GM12874 (cell line): Measurements from ENCODE around the gene ADAMTSL3.
A peak's percentile ranks its signal among the peaks of the same experiment; 100 is the strongest.

Source experiments
- TF ChIP-seq, protein P1 (sequence below): IDR thresholded peaks from 2 replicates; pipeline ENCODE4 v1.5.1; 2011; ENCODE audit warnings: low read depth, mild to moderate bottlenecking, control low read depth, low read length, moderate library complexity; ENCODE audit not compliant: insufficient read depth

The ADAMTSL3 gene

DNA sequence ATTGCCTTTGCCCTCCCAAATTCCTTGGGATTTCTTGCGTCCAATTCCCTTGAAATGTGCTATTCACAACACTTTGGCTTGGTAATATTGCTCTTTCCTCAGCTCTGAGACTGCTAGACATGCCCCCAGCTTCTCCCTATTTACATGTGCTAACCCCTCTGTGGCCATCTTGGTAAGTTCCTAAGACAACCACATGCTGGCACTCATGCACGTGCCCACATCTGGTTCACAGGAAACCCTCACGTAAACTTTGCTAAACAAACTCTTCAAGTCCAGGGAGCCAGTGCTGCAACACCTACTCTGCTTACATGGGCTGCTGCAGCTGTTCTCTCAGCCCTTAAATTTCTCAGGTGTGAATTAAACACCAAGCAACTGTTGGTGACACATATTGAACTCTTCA lies 121.8 kb downstream of the ADAMTSL3 start:
- TF ChIP-seq, protein P1, sequence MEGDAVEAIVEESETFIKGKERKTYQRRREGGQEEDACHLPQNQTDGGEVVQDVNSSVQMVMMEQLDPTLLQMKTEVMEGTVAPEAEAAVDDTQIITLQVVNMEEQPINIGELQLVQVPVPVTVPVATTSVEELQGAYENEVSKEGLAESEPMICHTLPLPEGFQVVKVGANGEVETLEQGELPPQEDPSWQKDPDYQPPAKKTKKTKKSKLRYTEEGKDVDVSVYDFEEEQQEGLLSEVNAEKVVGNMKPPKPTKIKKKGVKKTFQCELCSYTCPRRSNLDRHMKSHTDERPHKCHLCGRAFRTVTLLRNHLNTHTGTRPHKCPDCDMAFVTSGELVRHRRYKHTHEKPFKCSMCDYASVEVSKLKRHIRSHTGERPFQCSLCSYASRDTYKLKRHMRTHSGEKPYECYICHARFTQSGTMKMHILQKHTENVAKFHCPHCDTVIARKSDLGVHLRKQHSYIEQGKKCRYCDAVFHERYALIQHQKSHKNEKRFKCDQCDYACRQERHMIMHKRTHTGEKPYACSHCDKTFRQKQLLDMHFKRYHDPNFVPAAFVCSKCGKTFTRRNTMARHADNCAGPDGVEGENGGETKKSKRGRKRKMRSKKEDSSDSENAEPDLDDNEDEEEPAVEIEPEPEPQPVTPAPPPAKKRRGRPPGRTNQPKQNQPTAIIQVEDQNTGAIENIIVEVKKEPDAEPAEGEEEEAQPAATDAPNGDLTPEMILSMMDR = 0 out of 2 replicates have a peak, but pooled peaks have one; percentile 9

DNA sequence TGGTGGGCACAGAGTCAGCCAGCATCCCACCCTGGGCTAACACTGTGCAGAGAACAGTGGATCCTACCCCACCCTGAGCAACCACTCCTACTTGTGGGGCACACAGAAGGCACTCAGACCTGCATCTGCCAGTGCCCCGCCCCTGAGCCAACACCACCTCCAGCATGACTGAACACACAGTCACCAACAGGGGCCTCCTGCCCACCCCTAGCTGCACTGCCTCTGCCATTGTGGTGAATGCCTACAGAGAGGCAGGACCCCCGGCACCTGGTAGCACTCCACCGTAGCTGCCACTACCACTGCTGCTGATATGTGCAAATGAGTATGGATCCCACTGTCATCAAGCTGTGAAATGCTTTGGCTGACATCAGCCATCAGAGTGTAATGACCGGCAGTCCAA lies 123.1 kb downstream of the ADAMTSL3 start:
- TF ChIP-seq, protein P1 = no peak

DNA sequence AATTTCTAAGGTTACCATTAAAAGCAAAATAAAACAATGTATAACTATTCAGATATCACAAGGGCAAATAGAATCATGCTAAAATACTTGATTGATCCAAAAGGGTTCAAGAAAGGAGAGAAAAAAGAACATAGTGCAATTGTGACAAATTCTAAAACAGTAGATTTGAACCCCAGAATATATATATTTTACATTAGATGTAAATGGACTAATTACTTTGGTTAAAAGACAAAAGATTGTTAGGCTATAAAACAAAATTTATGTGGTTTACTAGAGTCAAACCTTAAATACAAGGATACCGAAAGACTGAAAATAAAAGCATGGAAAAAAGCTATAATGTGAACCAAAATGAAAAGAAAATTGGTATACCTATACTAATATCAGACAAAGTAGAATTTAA lies 129.3 kb downstream of the ADAMTSL3 start:
- TF ChIP-seq, protein P1 = no peak

DNA sequence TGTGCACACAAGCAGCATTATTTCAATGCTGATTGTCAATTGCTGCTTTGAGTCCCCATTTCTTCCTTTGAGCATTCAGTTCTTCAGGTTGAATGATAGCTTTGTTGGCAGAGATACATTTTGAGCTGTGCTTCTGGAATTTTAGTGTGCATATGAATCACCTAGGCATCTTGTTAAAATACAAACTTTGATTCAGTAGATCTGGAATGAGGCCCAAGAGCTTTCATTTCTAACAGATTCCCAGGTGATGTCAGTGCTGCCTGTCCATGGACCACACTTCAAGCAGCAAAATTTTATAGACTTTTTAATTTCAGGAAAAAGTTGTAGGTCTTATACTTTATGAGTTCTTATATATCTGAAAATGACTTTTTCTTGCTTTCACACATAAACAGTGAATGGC lies 131.1 kb downstream of the ADAMTSL3 start:
- TF ChIP-seq, protein P1 = no peak

DNA sequence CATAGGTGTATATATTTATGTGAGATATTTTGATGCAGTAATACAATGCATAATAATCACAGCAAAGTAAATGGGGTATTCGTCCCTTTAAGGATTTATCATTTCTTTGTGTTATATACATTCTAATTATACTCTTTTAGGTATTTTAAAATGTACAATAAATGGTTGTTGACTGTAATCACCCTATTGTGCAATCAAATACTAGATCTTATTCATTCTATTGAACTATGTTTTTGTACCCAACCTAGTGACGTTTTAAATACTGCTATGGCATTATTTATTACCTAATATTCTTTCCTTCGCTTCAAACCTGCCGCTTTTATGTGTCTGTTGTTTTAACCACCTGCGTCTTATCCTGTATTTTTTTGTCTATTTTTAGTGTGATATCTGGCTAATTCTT lies 132.4 kb downstream of the ADAMTSL3 start:
- TF ChIP-seq, protein P1 = no peak

DNA sequence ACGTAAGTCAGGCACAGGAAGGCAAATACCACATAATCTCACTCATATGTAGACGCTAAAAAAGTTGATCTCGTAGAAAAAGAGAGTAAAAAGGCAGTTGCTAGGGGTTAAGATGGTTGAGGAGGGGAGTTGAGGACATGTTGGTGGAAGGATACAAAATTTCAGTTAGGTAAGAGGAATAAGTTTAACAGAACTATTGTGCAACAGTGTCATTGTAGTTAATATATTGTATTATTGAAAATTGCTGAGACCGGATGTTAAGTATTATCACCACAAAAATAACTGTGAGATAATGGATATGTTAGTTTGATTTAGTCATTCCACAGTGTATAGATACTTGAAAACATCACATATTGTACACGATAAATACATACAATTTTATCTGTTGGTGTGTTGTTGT lies 139.1 kb downstream of the ADAMTSL3 start:
- TF ChIP-seq, protein P1 = no peak

DNA sequence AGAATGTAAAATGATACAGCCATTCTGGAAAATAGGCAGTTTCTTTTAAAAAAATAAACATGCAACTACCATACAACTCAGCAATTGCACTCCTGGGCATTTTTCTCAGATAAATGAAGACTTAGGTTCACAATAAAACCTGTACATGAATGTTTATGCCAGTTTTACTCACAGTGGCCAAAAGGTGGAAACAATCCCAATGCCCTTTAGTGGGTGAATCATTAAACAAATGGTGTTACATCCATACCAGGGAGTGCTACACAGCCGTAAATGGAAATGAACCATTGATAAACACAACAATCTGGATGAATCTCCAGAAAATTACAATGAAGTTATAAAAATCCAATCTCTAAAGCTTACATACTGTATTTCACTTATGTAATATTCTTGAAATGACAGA lies 140.3 kb downstream of the ADAMTSL3 start:
- TF ChIP-seq, protein P1 = no peak

DNA sequence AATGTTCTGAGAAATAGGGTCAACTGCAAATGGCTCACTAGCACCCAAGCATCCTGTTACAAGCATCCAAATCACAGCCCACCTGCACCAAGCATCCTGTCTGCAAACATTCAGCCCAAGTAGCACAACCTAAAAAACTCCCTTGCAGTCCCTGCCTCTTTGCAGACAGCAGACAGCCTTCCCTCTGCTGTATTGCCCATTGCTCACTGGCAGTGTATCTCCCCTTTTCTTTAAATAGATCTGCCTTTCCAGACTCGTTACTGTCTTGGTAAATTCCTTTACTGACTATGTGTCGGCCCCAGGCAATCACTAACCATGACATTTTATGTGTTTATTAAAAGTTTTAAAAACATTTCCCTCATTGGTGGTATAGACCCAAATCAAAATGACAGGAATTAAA lies 155.4 kb downstream of the ADAMTSL3 start:
- TF ChIP-seq, protein P1 = no peak
